Nephron (organoid): ENCODE results near the gene PMM1.

Source experiments
- H3K27ac Mint-ChIP-seq, 3 experiments: 2 replicates each; pipeline ENCODE4 v1.8.0; 2020; ENCODE audit warnings: mixed read lengths in 3 of 3, mild to moderate bottlenecking in 2 of 3, moderate library complexity in 1 of 3
- H3K27me3 Mint-ChIP-seq: 2 replicates; pipeline ENCODE4 v1.8.0; 2021; ENCODE audit warnings: low read depth, mild to moderate bottlenecking, moderate library complexity, mixed read lengths
- H3K36me3 Mint-ChIP-seq: 2 replicates; pipeline ENCODE4 v1.8.0; 2020; ENCODE audit warnings: low read depth, mixed read lengths
- H3K4me1 Mint-ChIP-seq: 2 replicates; pipeline ENCODE4 v1.8.0; 2020; ENCODE audit warnings: mixed read lengths
- H3K4me3 Mint-ChIP-seq, 3 experiments: 2 replicates each; pipeline ENCODE4 v1.8.0; 2020; ENCODE audit warnings: mild to moderate bottlenecking in 3 of 3, mixed read lengths in 3 of 3, moderate library complexity in 2 of 3
- H3K9me3 Mint-ChIP-seq: 2 replicates; pipeline ENCODE4 v1.8.0; 2020; ENCODE audit warnings: mixed read lengths
- TF ChIP-seq, protein P1 (sequence below), 3 experiments: fragments of 200-600 bp; sonication (generic); IDR thresholded peaks; one replicate each; pipeline ENCODE4 v1.5.0; 2021; ENCODE audit warnings: antibody characterized with exemption in 3 of 3; ENCODE audit not compliant: unreplicated experiment in 3 of 3

The PMM1 gene

DNA sequence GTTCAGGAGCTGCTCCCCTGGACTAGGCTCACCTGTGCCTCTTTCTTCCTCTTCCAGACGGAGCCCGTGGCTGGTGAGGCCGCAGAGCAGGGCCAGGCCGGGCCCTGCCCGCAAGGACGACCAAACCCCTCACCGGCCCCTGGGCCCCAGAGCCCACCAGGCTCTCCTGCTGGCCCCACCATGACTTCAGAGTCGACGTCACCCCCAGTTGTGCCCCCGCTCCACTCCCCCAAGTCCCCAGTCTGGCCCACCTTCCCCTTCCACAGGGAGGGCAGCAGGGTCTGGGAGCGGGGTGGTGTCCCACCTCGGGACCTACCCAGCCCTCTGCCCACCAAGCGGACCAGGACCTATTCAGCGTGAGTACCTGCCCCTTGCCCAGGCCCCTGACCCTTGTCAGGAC is 17.9 kb downstream of the PMM1 start:
- Mint-ChIP-seq H3K27ac (no peak overlapping the region), H3K4me1 (peaks cover 14% of the 10 kb centered on the region), H3K4me3 (no peak overlapping the region), H3K36me3 (peaks cover 7% of the 10 kb centered on the region), H3K9me3 (no peaks in the 10 kb centered on the region), H3K27me3 (no peaks in the 10 kb centered on the region)
- TF ChIP-seq, protein P1, sequence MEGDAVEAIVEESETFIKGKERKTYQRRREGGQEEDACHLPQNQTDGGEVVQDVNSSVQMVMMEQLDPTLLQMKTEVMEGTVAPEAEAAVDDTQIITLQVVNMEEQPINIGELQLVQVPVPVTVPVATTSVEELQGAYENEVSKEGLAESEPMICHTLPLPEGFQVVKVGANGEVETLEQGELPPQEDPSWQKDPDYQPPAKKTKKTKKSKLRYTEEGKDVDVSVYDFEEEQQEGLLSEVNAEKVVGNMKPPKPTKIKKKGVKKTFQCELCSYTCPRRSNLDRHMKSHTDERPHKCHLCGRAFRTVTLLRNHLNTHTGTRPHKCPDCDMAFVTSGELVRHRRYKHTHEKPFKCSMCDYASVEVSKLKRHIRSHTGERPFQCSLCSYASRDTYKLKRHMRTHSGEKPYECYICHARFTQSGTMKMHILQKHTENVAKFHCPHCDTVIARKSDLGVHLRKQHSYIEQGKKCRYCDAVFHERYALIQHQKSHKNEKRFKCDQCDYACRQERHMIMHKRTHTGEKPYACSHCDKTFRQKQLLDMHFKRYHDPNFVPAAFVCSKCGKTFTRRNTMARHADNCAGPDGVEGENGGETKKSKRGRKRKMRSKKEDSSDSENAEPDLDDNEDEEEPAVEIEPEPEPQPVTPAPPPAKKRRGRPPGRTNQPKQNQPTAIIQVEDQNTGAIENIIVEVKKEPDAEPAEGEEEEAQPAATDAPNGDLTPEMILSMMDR (IDR thresholded peaks at IDR 0.05; ENCODE audit: unreplicated experiment in 3 of 3): no peak

DNA sequence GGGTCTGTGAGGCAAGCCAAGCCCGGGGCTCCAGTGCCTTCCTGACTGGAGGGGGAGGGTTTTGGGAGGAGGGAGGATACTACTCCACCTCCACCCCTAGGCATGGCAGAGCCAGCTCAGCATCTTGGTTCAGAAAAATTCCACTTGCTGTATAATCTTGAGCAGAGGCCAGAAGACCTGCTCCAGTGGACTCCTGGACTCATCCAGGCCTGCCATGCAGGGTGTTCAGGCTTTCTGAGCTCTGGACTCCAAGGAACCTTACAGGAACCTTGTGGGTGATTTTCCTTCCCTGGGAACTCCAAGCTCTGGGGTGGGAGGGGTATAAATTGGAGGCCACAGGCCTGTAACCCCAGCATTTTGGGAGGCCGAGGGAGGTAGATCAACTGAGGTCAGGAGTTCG is 19.4 kb downstream of the PMM1 start:
- H3K9me3 Mint-ChIP-seq: no peaks in the 10 kb centered on the region

DNA sequence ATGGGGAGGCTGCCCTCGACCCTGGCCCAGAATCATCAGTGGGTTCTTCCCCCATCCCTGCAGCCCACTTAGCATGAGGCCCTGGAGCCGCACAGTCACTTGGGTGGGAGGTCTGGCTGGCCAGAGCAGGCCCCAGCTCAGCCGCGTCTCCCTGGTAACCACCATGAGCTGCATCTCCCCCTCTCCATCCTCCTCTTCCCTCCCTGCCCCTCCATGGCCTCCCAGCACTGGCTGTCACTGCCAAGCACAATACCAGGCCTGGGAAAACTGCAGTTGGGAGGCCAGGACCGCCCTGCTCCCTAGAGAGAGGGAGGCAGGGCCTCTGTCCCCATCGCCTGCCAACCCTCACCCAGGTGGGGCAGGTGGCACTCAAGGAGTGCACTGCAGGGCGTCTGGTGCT is 20.8 kb downstream of the PMM1 start:
- TF ChIP-seq, protein P1 (IDR thresholded peaks at IDR 0.05; ENCODE audit: unreplicated experiment in 3 of 3): no peak
- Mint-ChIP-seq H3K36me3 (peaks cover 5% of the 10 kb centered on the region), H3K9me3 (no peaks in the 10 kb centered on the region), H3K27me3 (no peaks in the 10 kb centered on the region), H3K27ac (peak overlapping the region; percentile 53 to 84 (median 64)), H3K4me3 (peak overlapping the region in 1 of 3 experiments; percentile 17), H3K4me1 (peaks cover 21% of the 10 kb centered on the region)

More for the DNA sequence above, 19.4 kb downstream of the PMM1 start:
- Mint-ChIP-seq H3K27me3 (no peaks in the 10 kb centered on the region), H3K36me3 (peaks cover 5% of the 10 kb centered on the region), H3K4me3 (no peak overlapping the region), H3K27ac (peak overlapping the region in 2 of 3 experiments; percentile 29 to 49), H3K4me1 (peaks cover 16% of the 10 kb centered on the region)
- TF ChIP-seq, protein P1 (IDR thresholded peaks at IDR 0.05; ENCODE audit: unreplicated experiment in 3 of 3): no peak

DNA sequence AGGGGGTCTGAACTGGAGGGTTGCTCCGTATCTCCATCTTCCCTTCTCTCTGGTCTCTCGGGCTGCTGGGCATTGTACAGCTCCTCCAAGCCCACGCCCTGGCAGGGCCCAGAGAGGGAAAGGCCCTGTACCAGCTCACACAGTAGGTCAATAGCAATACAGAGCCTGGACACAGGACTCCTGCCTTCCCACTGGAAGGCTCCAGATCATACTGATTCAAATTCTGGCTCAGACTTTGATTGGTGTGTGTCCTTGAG is 22.2 kb downstream of the PMM1 start:
- Mint-ChIP-seq H3K9me3 (no peaks in the 10 kb centered on the region), H3K36me3 (peaks cover 2% of the 10 kb centered on the region), H3K4me1 (peaks cover 31% of the 10 kb centered on the region), H3K27me3 (no peaks in the 10 kb centered on the region), H3K4me3 (no peak overlapping the region), H3K27ac (no peak overlapping the region)
- TF ChIP-seq, protein P1 (IDR thresholded peaks at IDR 0.05; ENCODE audit: unreplicated experiment in 3 of 3): no peak

DNA sequence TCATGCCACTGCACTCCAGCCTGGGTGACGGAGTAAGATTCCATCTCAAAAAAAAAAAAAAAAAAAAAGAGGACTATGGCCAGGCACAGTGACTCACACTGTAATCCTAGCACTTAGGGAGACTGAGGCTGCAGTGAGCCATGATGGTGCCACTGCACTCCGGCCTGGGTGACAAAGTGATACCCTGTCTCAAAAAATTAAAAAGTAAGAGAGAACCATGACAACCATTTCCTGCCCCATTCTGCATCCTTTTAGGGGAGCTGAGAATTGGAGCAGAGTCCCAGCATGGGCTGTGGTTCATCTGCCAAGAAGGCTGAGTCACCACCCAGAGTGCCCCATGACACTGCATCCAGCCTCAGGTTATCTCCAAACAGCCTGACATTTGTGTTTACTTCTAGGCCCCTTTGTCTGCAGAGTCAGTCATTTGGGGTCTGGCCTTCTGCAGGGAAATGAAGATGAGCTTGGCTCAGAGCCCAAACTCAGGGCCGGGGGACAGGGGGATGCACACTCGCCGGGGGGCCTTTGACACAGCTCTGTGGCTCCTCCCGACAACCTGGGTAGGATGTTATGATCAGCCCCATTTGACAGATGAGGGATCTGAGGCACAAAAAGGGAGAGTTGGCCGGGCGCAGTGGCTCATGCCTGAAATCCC is 24.1 kb downstream of the PMM1 start:
- Mint-ChIP-seq H3K27ac (peak overlapping the region in 2 of 3 experiments; percentile 59 to 75), H3K27me3 (no peaks in the 10 kb centered on the region), H3K4me1 (peaks cover 50% of the 10 kb centered on the region), H3K9me3 (no peaks in the 10 kb centered on the region), H3K4me3 (no peak overlapping the region), H3K36me3 (no peaks in the 10 kb centered on the region)
- TF ChIP-seq, protein P1 (IDR thresholded peaks at IDR 0.05; ENCODE audit: unreplicated experiment in 3 of 3): no peak

DNA sequence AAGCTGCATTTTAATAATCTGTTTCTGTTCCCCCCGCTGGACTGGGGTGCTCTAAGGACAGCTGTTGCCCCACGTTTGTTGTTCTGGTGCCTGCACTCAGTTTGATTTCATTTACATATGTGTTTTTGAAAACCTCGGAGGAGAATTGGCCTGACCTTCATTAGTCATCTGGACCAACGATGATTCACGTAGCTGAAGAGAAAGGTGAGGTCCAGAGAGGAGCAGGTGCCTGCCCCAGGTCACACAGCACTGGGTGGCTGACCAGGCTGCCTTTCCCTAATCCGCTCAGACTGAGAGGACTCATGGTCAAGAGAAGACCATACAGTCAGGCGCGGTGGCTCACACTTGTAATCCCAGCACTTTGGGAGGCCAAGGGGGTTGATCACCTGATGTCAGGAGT is 25.1 kb downstream of the PMM1 start:
- peak overlapping the region in 1 of 3 experiments; percentile 29 for H3K27ac Mint-ChIP-seq
- TF ChIP-seq, protein P1 (IDR thresholded peaks at IDR 0.05; ENCODE audit: unreplicated experiment in 3 of 3): no peak
- H3K9me3 Mint-ChIP-seq: no peaks in the 10 kb centered on the region
- H3K4me1 Mint-ChIP-seq: peaks cover 59% of the 10 kb centered on the region
- H3K4me3 Mint-ChIP-seq: peak overlapping the region in 2 of 3 experiments; percentile 29 to 61
- no peaks in the 10 kb centered on the region for H3K27me3 Mint-ChIP-seq
- H3K36me3 Mint-ChIP-seq: no peaks in the 10 kb centered on the region
